GM08714 (cell line): Measurements from ENCODE around the gene KLF13.

Experiments used
- H3K4me3 ChIP-seq: fragments of 200-500 bp; sonication (Bioruptor generic); 2 replicates; pipeline ENCODE4 v1.5.1; 2014; ENCODE audit warnings: mild to moderate bottlenecking, low read length, inconsistent platforms
- ZNF274 ChIP-seq: IDR thresholded peaks from 2 replicates; pipeline ENCODE4 v1.6.1; 2012; ENCODE audit warnings: mild to moderate bottlenecking, low read depth, low read length

Gene KLF13

GRCh38 chr15:31402003-31402402, 75.4 kb downstream of the KLF13 start:
- no peak overlapping the region for H3K4me3 ChIP-seq
- no peak for TF ChIP-seq ZNF274

GRCh38 chr15:31402511-31403056, 75.9 kb downstream of the KLF13 start:
- no peak overlapping the region for H3K4me3 ChIP-seq
- no peak for TF ChIP-seq ZNF274

- TF ChIP-seq ZNF274, result no peak
- no peak overlapping the region for H3K4me3 ChIP-seq
Measured at GRCh38 chr15:31403096-31403495, 76.5 kb downstream of the KLF13 start.

- TF ChIP-seq ZNF274, result no peak
- no peak overlapping the region for H3K4me3 ChIP-seq
Measured at GRCh38 chr15:31403606-31404005, 77.0 kb downstream of the KLF13 start.

GRCh38 chr15:31404345-31404744, 77.7 kb downstream of the KLF13 start:
- no peak for TF ChIP-seq ZNF274
- H3K4me3 ChIP-seq, result no peak overlapping the region

GRCh38 chr15:31405200-31405920, 78.7 kb downstream of the KLF13 start:
- no peak overlapping the region for H3K4me3 ChIP-seq

GRCh38 chr15:31407376-31407775, 80.7 kb downstream of the KLF13 start:
- H3K4me3 ChIP-seq, result no peak overlapping the region
- no peak for TF ChIP-seq ZNF274

More at GRCh38 chr15:31405200-31405920, 78.7 kb downstream of the KLF13 start:
- TF ChIP-seq ZNF274, result no peak

GRCh38 chr15:31407851-31408250, 81.2 kb downstream of the KLF13 start:
- H3K4me3 ChIP-seq, result no peak overlapping the region
- no peak for TF ChIP-seq ZNF274

- H3K4me3 ChIP-seq, result no peak overlapping the region
- TF ChIP-seq ZNF274, result no peak
Measured at GRCh38 chr15:31408724-31409123, 82.1 kb downstream of the KLF13 start.

GRCh38 chr15:31409171-31409570, 82.5 kb downstream of the KLF13 start:
- H3K4me3 ChIP-seq, result no peak overlapping the region
- no peak for TF ChIP-seq ZNF274

- TF ChIP-seq ZNF274, result no peak
- H3K4me3 ChIP-seq, result no peak overlapping the region
Measured at GRCh38 chr15:31412824-31413223, 86.2 kb downstream of the KLF13 start.

- no peak overlapping the region for H3K4me3 ChIP-seq
- no peak for TF ChIP-seq ZNF274
Measured at GRCh38 chr15:31415201-31415600, 88.6 kb downstream of the KLF13 start.

- no peak overlapping the region for H3K4me3 ChIP-seq
- no peak for TF ChIP-seq ZNF274
Measured at GRCh38 chr15:31419820-31420219, 93.2 kb downstream of the KLF13 start.

- H3K4me3 ChIP-seq, result no peak overlapping the region
- TF ChIP-seq ZNF274, result no peak
Measured at GRCh38 chr15:31427411-31427810, 100.8 kb downstream of the KLF13 start.
